A673 (cell line): ENCODE measurements around the gene AFAP1.

Experiments used
- CTCF ChIP-seq: fragments of 300-800, 200-600 bp; sonication (generic); conservative IDR thresholded peaks from 2 replicates; pipeline ENCODE4 v1.5.1; 2017; ENCODE audit warnings: low read depth, mild to moderate bottlenecking, antibody characterized with exemption, low read length, moderate library complexity, mixed read lengths
- EZH2 ChIP-seq: fragments of 200-600 bp; sonication (generic); IDR thresholded peaks from 2 replicates; pipeline ENCODE4 v1.6.1; 2017; ENCODE audit warnings: borderline replicate concordance, low read depth, mild to moderate bottlenecking, mixed read lengths, antibody characterized with exemption, low read length; ENCODE audit not compliant: poor library complexity, severe bottlenecking

GRCh38 chr4:7767966-7768365, 171.7 kb downstream of the AFAP1 start:
- no peak for TF ChIP-seq CTCF
- no peak for TF ChIP-seq EZH2
